Adrenal gland (tissue), 12 donors: Measurements from ENCODE around the gene PLAGL1. TPM values are rescaled to one million over a fixed set of nuclear protein-coding genes. Genes with fewer than 3 reads are reported as not detected.
A peak's percentile ranks its signal among the peaks of the same experiment; 100 is the strongest.

Experiments
- DNase-seq, 7 donors: peaks; one replicate each; pipeline ENCODE4 v3.0.0-alpha.2; 2019 to 2020
- H3K27ac ChIP-seq, 5 donors: fragments of 200-600 bp; sonication (generic) in 4 of 5; 1 replicate in 3 of 5; 2 replicates in 2 of 5; pipeline versions ENCODE4 v1.5.1 to v1.8.0; 2016 to 2020; ENCODE audit warnings: mild to moderate bottlenecking in 1 of 5
- H3K27me3 ChIP-seq: fragments of 200-600 bp; 2 replicates; pipeline ENCODE4 v1.8.0; 2021
- H3K36me3 ChIP-seq, 2 donors: fragments of 200-600 bp; replicated peaks in 1 of 2; 1 replicate in 1 of 2; 2 replicates in 1 of 2; pipeline versions ENCODE4 v1.5.1 to v1.8.0; 2018 to 2022
- H3K4me1 ChIP-seq, 2 donors: fragments of 200-600 bp; replicated peaks in 1 of 2; 1 replicate in 1 of 2; 2 replicates in 1 of 2; pipeline versions ENCODE4 v1.5.1 to v1.8.0; 2018 to 2021
- H3K4me3 ChIP-seq, 4 donors: fragments of 200-600 bp; sonication (generic) in 3 of 4; one replicate each; pipeline ENCODE4 v1.5.1; 2016 to 2018
- H3K9me3 ChIP-seq, 3 donors: fragments of 200-600 bp; sonication (generic) in 1 of 3; replicated peaks in 1 of 3; 1 replicate in 2 of 3; 2 replicates in 1 of 3; pipeline versions ENCODE4 v1.5.1 to v1.8.0; 2016 to 2021
- POLR2A ChIP-seq, 2 donors: fragments of 450-650 bp; IDR thresholded peaks; one replicate each; pipeline ENCODE4 v1.6.1; 2017; ENCODE audit warnings: antibody characterized with exemption in 2 of 2, mild to moderate bottlenecking in 2 of 2, moderate library complexity in 1 of 2
- WGBS, 4 donors: extraction: QIAGEN DNeasy Blood & Tissue Kit in 2 of 4; methylation state at CpG; one replicate each; pipeline versions ENCODE4 v1.1.5 to v1.1.7; 2013 to 2017; 5-methylcytosine and 5-hydroxymethylcytosine counted together
- intact Hi-C, 2 donors: fragments of 100-400 bp; cut with DNase I; formaldehyde crosslinking; loops; one replicate each; pipeline versions ENCODE4 v1.14.1 to v1.15.0; 2022 to 2023
- polyA plus RNA-seq, 3 donors: library from polyadenylated mRNA; stranded (reverse); fragments of 200-250 nt in 2 of 3; fragments of 350-450 nt in 1 of 3; fragmentation: Illumina TruSeq in 1 of 3; extraction: RNeasy Lipid Tissue Mini Kit (QIAGEN cat#74804) in 1 of 3; gene quantifications; one replicate each; pipeline ENCODE4 v1.2.3, GENCODE V29; 2013 to 2014
- total RNA-seq, 9 donors: library from RNA; depleted of rRNA in 4 of 9; stranded (reverse); fragments of >200 nt in 4 of 9; fragments of 120-200 nt in 1 of 9; fragmentation: NEBNext Ultra II Directional in 1 of 9; extraction: Animal tissue kit (Norgen Biotek cat#: 25700) in 1 of 9; gene quantifications; one replicate each; pipeline versions ENCODE4 v1.1.0 to v1.2.4, GENCODE V29; 2013 to 2023
- TF ChIP-seq, protein P1 (sequence below), 6 experiments: fragments of 450-650 bp in 4 of 6; fragments of 200-600 bp in 2 of 6; sonication (generic) in 1 of 6; IDR thresholded peaks; 1 replicate in 5 of 6; 2 replicates in 1 of 6; pipeline versions ENCODE4 v1.5.1 to v1.8.0; 2016 to 2021; ENCODE audit warnings: antibody characterized with exemption in 6 of 6, mild to moderate bottlenecking in 2 of 6, moderate library complexity in 1 of 6
- donor health status: healthy with polysubstance abuse.
- donor health status: Bipolar disorder and iron deficiency.
- donor health status: DM: yes; HTN: yes; CAD: no.
- donor health status: DM: no; HTN: no; CAD: no.
- donor health status: DM: no; HTN: no; CAD: no.
- donor health status: DM: yes; HTN: yes; CAD: no.

Gene PLAGL1
- total and polyA plus RNA-seq, 12 donors, result 20.4 to 197 (median 78.7) TPM

DNA sequence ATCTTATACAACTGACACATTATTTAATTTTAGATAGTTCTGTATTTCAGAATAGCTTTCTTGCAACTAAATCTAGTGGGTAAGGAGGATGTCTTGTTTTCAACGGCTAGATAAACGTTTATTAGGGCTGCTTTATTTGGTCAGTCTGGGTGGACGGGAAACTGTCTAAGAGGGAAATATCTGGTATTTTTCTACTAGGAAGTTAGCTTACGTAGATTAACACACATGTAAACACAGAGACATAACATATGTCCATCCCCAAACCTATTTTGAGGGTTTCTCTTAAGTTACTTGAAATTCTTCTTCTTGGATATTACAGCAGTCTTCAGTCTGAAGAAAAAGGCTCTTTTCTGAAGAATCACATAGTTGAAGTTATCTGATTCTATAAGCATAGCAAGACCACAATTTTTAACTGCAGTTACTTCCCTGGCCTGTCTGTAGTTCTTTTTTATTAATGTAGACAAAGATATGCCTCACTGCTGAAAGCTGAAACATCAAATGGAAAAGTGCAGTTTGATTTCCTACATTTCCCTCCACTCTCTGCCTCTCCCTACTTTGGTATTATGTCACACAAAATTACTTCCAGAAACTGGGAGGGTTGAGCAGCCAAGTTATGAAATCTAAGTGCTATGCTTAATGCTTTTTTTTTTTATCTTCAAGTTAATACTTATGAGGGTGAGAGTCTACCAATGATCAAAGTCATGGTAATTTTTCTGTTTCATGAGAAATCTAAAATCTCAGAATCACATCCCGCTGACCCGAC lies 37.4 kb downstream of the PLAGL1 start:
- TF ChIP-seq, protein P1, sequence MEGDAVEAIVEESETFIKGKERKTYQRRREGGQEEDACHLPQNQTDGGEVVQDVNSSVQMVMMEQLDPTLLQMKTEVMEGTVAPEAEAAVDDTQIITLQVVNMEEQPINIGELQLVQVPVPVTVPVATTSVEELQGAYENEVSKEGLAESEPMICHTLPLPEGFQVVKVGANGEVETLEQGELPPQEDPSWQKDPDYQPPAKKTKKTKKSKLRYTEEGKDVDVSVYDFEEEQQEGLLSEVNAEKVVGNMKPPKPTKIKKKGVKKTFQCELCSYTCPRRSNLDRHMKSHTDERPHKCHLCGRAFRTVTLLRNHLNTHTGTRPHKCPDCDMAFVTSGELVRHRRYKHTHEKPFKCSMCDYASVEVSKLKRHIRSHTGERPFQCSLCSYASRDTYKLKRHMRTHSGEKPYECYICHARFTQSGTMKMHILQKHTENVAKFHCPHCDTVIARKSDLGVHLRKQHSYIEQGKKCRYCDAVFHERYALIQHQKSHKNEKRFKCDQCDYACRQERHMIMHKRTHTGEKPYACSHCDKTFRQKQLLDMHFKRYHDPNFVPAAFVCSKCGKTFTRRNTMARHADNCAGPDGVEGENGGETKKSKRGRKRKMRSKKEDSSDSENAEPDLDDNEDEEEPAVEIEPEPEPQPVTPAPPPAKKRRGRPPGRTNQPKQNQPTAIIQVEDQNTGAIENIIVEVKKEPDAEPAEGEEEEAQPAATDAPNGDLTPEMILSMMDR (IDR thresholded peaks at IDR 0.05), result no peak
- TF ChIP-seq POLR2A (IDR thresholded peaks at IDR 0.05), result no peak
- H3K27me3 ChIP-seq, result no peaks in the 10 kb centered on the region
- peak overlapping the region in 3 of 5 donors; percentile 20 to 54 (median 42) for H3K27ac ChIP-seq
- no peak overlapping the region for H3K4me3 ChIP-seq
- no peaks in the 10 kb centered on the region for H3K9me3 ChIP-seq
- no peaks in the 10 kb centered on the region for H3K36me3 ChIP-seq
- peaks cover 41 to 65% of the 10 kb centered on the region in 2 donors for H3K4me1 ChIP-seq
- intact Hi-C loops, result no loop called here
- WGBS, 4 donors, result 65 to 70% (median 67%) methylated on average over 6 of the region's 6 CpGs
- no peak for DNase-seq

DNA sequence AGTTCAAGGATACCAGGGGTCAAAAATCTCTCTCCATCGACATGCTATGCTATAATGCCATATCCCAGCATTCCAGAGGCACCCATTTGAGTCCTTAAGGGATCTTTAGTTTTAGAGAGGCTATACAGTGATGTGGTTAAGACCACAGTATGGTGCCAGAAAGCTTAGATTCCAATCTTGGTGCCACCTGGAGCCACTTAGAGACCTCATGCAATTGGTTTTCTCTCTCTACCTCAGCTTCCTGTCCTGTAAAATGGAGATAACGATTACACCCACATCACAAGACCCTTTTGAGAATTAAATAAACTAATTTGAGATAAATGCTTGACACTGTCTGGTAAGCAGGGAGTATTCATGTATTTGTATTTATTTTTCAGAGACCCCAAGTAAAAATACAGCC lies 39.0 kb downstream of the PLAGL1 start:
- TF ChIP-seq, protein P1 (IDR thresholded peaks at IDR 0.05), result no peak
- TF ChIP-seq POLR2A (IDR thresholded peaks at IDR 0.05), result no peak
- Histone ChIP-seq H3K9me3 (no peaks in the 10 kb centered on the region), H3K36me3 (no peaks in the 10 kb centered on the region), H3K27me3 (no peaks in the 10 kb centered on the region), H3K27ac (peak overlapping the region in 1 of 5 donors; percentile 21), H3K4me3 (no peak overlapping the region), H3K4me1 (peaks cover 49 to 69% of the 10 kb centered on the region in 2 donors)
- no peak for DNase-seq
- 44 to 54% (median 49%) methylated on average over 2 of the region's 2 CpGs for WGBS, 4 donors
- intact Hi-C loops, result no loop called here

DNA sequence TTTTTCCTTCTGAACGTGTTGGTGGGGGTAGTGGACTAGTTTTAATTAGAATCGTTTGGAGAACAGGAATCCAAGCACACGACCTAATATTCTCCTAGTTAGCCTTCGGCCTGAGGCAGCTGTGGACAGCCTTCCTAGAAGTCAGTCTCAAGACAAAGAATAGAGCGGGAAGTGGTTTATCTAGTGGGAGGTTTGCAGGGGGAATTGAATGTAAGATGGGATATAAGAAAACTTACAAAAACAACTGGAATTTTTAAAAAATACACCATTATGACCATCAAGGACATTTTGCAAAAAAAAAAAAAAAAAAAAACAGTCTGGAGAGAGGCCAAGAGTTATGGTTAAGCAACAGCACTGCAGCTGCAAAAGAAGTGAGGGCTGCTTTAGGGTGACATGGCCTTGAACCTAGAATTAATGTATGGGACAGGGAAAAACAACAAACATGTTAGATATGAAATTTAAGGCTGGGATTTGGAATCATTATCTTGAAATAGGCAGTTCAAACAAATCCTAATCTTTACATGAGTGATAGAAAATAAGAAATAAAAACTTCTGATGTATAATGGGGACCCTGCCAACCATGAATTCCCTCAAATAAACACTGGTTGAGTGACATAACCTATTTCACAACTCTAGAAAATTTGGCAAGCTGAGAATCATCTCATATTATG lies 40.2 kb downstream of the PLAGL1 start:
- TF ChIP-seq POLR2A (IDR thresholded peaks at IDR 0.05), result no peak
- TF ChIP-seq, protein P1 (IDR thresholded peaks at IDR 0.05), result no peak
- Histone ChIP-seq H3K4me3 (no peak overlapping the region), H3K27ac (peak overlapping the region in 2 of 5 donors; percentile 23 to 56), H3K36me3 (no peaks in the 10 kb centered on the region), H3K27me3 (no peaks in the 10 kb centered on the region), H3K9me3 (no peaks in the 10 kb centered on the region), H3K4me1 (peaks cover 52 to 71% of the 10 kb centered on the region in 2 donors)
- intact Hi-C loops, result no loop called here
- peak in 1 of 7 donors; percentile 31 for DNase-seq
- 43 to 52% (median 47%) methylated on average over 5 of the region's 5 CpGs for WGBS, 4 donors

DNA sequence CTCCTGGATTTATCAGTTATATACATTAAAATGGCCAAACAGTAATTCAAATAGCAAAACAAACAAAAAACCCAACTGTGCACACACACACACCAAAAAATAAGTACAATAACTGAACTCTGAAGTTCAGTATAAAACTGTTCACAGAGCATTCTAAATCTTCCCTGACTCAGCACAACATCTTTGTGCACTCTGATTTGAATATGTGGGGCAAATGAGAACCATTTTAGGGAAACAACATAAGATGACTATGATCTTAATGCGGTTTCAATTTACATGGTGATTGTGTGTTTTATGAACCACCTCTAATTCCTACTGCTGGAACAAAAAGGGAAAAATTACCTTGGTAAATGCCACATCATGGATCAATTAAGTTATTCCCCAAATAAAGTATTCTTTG lies 41.7 kb downstream of the PLAGL1 start:
- H3K9me3 ChIP-seq, result no peaks in the 10 kb centered on the region
- WGBS, 4 donors, result 83 to 90% (median 88%) methylated on average over 1 of the region's 1 CpG
- H3K27ac ChIP-seq, result peak overlapping the region in 1 of 5 donors; percentile 18
- no peaks in the 10 kb centered on the region for H3K27me3 ChIP-seq
- H3K4me1 ChIP-seq, result peaks cover 44 to 56% of the 10 kb centered on the region in 2 donors
- TF ChIP-seq POLR2A (IDR thresholded peaks at IDR 0.05), result no peak
- TF ChIP-seq, protein P1 (IDR thresholded peaks at IDR 0.05), result no peak
- DNase-seq, result no peak
- intact Hi-C loops, result no loop called here
- H3K4me3 ChIP-seq, result no peak overlapping the region
- H3K36me3 ChIP-seq, result no peaks in the 10 kb centered on the region
